MM.1S (cell line): ENCODE data around the gene CXADR.

Experiments
- EZH2 ChIP-seq: fragments of 300-600 bp; sonication (generic); optimal IDR thresholded peaks from 2 replicates; pipeline ENCODE3; 2017; ENCODE audit warnings: low read depth, mild to moderate bottlenecking, antibody characterized with exemption, low read length, mixed read lengths
- EZH2phosphoT487 ChIP-seq: fragments of 300-600 bp; sonication (generic); IDR thresholded peaks from 2 replicates; pipeline ENCODE4 v1.6.1; 2018; ENCODE audit warnings: antibody characterized with exemption, low read length

GRCh38 chr21:17507591-17507990 lies 5.3 kb upstream of the CXADR start:
- TF ChIP-seq EZH2 (no peak), EZH2phosphoT487 (no peak)
